PC-3 (cell line): ENCODE measurements around the gene CHKB.

Experiments used
- EZH2 ChIP-seq: fragments of 300-600 bp; sonication (generic); IDR thresholded peaks from one replicate; pipeline ENCODE4 v1.6.1; 2017; ENCODE audit warnings: antibody characterized with exemption, mild to moderate bottlenecking, low read length; ENCODE audit not compliant: unreplicated experiment
- TF ChIP-seq, protein P1 (sequence below): fragments of 300-600 bp; sonication (generic); conservative IDR thresholded peaks from 2 replicates; pipeline ENCODE4 v1.5.1; 2017; ENCODE audit warnings: antibody characterized with exemption, low read depth, mild to moderate bottlenecking, low read length

DNA sequence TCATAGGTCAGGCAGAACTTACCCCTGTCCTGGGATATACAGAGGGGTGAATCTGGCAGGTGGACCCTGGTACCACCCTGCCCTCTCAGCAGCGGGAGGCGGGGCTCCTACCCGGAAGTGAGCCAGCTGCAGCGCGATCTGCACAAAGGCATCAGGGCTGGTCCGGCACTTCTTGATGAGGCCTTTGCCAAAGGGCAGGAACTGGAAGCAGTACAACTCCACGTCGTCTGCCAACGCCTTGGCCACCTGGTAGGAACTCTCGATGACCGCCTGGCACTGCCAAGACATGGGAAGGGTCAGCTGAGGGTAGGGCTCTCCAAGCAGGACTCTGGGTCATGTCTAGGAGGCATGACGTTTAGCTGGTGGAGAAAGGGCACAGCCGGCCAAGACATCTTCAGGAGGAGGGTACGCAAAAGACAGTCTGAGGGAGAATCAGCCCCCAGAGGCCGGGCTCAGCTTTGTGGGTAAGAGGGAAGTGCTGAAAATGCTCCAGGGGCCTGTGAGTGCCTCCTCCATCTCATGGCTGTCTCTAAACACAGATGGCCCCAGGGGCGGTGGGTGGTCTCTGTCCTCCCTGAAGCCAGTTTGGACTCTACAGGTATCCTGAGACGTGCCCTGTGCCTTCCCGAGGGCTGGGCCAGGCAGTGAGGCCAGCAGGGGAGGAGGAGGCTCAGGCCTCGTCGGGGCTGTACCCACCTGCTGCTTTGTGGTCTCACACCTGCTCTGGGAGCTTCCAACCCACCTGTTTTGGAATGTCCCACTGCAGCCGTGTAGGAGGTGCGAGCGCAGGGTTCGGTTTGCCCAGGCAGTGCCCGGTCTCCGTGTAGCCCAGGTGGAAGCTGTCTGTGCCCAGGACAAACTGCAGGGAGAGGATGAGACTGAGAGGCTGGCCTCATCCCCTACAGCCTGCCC lies 11.1 kb downstream of the CHKB start:
- TF ChIP-seq, protein P1, sequence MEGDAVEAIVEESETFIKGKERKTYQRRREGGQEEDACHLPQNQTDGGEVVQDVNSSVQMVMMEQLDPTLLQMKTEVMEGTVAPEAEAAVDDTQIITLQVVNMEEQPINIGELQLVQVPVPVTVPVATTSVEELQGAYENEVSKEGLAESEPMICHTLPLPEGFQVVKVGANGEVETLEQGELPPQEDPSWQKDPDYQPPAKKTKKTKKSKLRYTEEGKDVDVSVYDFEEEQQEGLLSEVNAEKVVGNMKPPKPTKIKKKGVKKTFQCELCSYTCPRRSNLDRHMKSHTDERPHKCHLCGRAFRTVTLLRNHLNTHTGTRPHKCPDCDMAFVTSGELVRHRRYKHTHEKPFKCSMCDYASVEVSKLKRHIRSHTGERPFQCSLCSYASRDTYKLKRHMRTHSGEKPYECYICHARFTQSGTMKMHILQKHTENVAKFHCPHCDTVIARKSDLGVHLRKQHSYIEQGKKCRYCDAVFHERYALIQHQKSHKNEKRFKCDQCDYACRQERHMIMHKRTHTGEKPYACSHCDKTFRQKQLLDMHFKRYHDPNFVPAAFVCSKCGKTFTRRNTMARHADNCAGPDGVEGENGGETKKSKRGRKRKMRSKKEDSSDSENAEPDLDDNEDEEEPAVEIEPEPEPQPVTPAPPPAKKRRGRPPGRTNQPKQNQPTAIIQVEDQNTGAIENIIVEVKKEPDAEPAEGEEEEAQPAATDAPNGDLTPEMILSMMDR, result no peak
- TF ChIP-seq EZH2, result no peak
